HL-60 (cell line): Measurements from ENCODE around the gene PPM1E.

ENCODE experiments used
- DNase-seq, 2 experiments: peaks; one replicate each; pipeline ENCODE4 v3.0.0-alpha.2; 2010 to 2020; ENCODE audit warnings: low read depth in 1 of 2, low spot score in 1 of 2
- H3K27ac ChIP-seq: fragments of 250-450 bp; sonication (Bioruptor Pico); replicated peaks from 2 replicates; pipeline ENCODE4 v1.5.1; 2020; ENCODE audit warnings: mild to moderate bottlenecking, moderate library complexity
- H3K27me3 ChIP-seq: fragments of 250-450 bp; sonication (Bioruptor Pico); 2 replicates; pipeline ENCODE4 v1.5.1; 2021; ENCODE audit warnings: mild to moderate bottlenecking, moderate library complexity; ENCODE audit not compliant: insufficient read depth, poor library complexity, severe bottlenecking
- H3K4me3 ChIP-seq: replicated peaks from 2 replicates; pipeline ENCODE4 v1.5.1; 2011; ENCODE audit warnings: mild to moderate bottlenecking, control low read depth, low read length; ENCODE audit not compliant: insufficient read depth
- GABPA ChIP-seq: IDR thresholded peaks from 2 replicates; pipeline ENCODE4 v1.6.1; 2012; ENCODE audit warnings: low read depth
- POLR2AphosphoS5 ChIP-seq: IDR thresholded peaks from 2 replicates; pipeline ENCODE4 v1.6.1; 2012; ENCODE audit warnings: low read depth
- SPI1 ChIP-seq: IDR thresholded peaks from 2 replicates; pipeline ENCODE4 v1.6.1; 2012; ENCODE audit warnings: low read depth, mild to moderate bottlenecking, borderline replicate concordance
- TF ChIP-seq, protein P1 (sequence below): IDR thresholded peaks from one replicate; pipeline ENCODE4 v1.5.1; 2011; ENCODE audit warnings: low read length, control low read depth, inconsistent platforms; ENCODE audit not compliant: insufficient read depth
- TF ChIP-seq, protein P2 (sequence below): IDR thresholded peaks from 2 replicates; pipeline ENCODE4 v1.6.1; 2012; ENCODE audit warnings: low read depth; ENCODE audit not compliant: insufficient replicate concordance

PPM1E gene

DNA sequence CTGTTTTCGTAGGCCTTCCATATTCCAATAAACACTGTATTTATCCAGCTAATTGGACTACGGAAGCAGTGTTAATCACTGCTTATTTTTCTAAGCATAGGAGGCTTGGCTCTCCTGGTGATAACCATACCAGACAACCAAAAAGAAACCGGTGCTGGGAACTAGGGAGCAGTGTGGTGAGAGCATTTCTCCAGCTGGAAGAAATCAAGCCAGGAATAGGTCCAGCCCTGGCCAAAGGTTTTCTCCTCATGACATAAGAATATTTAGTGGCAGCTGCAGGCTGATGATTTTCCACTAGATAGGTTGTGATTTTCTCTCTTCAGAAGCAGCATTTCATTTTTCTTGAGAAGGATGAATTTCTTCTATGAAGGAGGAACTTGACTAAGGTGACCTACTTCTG lies 209.6 kb downstream of the PPM1E start:
- Histone ChIP-seq H3K27me3 (no peaks in the 10 kb centered on the region), H3K4me3 (no peak overlapping the region), H3K27ac (no peak overlapping the region)
- TF ChIP-seq, protein P1, sequence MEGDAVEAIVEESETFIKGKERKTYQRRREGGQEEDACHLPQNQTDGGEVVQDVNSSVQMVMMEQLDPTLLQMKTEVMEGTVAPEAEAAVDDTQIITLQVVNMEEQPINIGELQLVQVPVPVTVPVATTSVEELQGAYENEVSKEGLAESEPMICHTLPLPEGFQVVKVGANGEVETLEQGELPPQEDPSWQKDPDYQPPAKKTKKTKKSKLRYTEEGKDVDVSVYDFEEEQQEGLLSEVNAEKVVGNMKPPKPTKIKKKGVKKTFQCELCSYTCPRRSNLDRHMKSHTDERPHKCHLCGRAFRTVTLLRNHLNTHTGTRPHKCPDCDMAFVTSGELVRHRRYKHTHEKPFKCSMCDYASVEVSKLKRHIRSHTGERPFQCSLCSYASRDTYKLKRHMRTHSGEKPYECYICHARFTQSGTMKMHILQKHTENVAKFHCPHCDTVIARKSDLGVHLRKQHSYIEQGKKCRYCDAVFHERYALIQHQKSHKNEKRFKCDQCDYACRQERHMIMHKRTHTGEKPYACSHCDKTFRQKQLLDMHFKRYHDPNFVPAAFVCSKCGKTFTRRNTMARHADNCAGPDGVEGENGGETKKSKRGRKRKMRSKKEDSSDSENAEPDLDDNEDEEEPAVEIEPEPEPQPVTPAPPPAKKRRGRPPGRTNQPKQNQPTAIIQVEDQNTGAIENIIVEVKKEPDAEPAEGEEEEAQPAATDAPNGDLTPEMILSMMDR = no peak
- no peak for TF ChIP-seq POLR2AphosphoS5
- TF ChIP-seq SPI1 = no peak
- TF ChIP-seq GABPA = no peak
- TF ChIP-seq, protein P2, sequence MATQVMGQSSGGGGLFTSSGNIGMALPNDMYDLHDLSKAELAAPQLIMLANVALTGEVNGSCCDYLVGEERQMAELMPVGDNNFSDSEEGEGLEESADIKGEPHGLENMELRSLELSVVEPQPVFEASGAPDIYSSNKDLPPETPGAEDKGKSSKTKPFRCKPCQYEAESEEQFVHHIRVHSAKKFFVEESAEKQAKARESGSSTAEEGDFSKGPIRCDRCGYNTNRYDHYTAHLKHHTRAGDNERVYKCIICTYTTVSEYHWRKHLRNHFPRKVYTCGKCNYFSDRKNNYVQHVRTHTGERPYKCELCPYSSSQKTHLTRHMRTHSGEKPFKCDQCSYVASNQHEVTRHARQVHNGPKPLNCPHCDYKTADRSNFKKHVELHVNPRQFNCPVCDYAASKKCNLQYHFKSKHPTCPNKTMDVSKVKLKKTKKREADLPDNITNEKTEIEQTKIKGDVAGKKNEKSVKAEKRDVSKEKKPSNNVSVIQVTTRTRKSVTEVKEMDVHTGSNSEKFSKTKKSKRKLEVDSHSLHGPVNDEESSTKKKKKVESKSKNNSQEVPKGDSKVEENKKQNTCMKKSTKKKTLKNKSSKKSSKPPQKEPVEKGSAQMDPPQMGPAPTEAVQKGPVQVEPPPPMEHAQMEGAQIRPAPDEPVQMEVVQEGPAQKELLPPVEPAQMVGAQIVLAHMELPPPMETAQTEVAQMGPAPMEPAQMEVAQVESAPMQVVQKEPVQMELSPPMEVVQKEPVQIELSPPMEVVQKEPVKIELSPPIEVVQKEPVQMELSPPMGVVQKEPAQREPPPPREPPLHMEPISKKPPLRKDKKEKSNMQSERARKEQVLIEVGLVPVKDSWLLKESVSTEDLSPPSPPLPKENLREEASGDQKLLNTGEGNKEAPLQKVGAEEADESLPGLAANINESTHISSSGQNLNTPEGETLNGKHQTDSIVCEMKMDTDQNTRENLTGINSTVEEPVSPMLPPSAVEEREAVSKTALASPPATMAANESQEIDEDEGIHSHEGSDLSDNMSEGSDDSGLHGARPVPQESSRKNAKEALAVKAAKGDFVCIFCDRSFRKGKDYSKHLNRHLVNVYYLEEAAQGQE = no peak
- no peak for DNase-seq

DNA sequence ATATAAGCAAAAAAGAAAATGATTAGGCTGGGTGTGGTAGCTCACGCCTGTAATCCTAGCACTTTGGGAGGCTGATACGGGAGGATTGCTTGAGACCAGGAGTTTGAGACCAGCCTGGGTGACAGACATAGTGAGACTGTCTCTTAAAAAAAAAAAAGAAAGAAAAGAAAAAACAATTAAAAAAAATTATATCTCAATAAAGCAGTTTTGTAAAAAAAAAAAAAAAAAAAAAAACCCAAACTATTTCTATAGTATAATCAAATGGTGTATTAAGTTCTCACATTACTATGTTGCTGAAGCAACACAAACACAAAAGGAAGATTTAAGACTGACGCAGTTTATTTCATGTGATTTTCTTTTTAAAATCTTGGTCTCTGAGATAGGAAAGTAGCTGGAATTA lies 210.6 kb downstream of the PPM1E start:
- TF ChIP-seq SPI1 = no peak
- TF ChIP-seq, protein P1 = no peak
- TF ChIP-seq, protein P2 = no peak
- no peak for TF ChIP-seq GABPA
- TF ChIP-seq POLR2AphosphoS5 = no peak
- no peak overlapping the region for H3K27ac ChIP-seq
- H3K4me3 ChIP-seq = no peak overlapping the region
- no peak for DNase-seq
- no peaks in the 10 kb centered on the region for H3K27me3 ChIP-seq

DNA sequence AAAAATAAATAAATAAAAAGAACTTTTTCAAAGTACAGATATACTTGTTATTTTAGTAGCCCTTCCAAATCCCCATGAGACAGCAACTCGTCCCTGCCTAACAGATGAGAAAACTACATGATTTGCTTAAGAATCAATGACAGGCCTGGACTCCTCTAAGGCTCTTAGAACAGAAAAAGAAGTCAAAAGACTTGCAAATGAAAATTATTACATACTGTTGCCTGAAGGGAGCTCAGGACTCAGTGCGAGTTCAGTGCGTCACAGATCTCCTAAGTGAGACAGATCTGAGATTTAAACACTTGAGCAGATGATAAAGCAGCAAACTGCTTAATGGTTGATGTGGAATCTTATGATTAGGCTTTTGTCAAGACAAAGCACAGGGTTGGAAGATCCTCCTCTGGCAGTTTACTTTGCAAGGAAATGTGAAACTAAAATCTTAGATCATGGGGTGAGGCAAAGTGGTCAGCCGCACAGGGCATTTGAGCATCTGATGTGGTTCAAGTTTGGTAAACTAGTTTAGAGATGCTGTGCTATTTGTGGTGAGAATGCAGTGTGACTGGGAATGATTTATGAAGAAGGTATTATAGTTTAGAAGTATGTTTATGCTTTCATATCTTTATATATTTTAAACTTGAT lies 212.9 kb downstream of the PPM1E start:
- Histone ChIP-seq H3K27ac (no peak overlapping the region), H3K4me3 (no peak overlapping the region), H3K27me3 (no peaks in the 10 kb centered on the region)
- TF ChIP-seq SPI1 = no peak
- TF ChIP-seq POLR2AphosphoS5 = no peak
- TF ChIP-seq GABPA = no peak
- TF ChIP-seq, protein P1 = no peak
- TF ChIP-seq, protein P2 = no peak
- no peak for DNase-seq
